Common myeloid progenitor, CD34-positive (primary cell): ENCODE data around the gene CEBPB.

Experiments used
- CTCF ChIA-PET: fragments of 350-600 bp; sonication (Branson Sonifier 250); formaldehyde crosslinking; loops from one replicate; lab custom pipeline; 2021; ENCODE audit warnings: antibody characterized with exemption; lab: Charles Lee
- POLR2A ChIA-PET: fragments of 350-600 bp; sonication (Branson Sonifier 250); formaldehyde crosslinking; loops from one replicate; lab custom pipeline; 2021; ENCODE audit warnings: antibody characterized with exemption; lab: Charles Lee
- DNase-seq, 3 donors: peaks; one replicate each; pipeline versions ENCODE4 v3.0.0 to v3.0.0-alpha.2; 2013
- H3K27ac ChIP-seq, 2 experiments: 1 replicate in 1 of 2; 2 replicates in 1 of 2; pipeline ENCODE4 v1.7.0; 2013; ENCODE audit warnings: inconsistent platforms in 2 of 2, low read length in 2 of 2, mild to moderate bottlenecking in 2 of 2, low read depth in 1 of 2, moderate library complexity in 1 of 2; ENCODE audit not compliant: severe bottlenecking in 2 of 2, insufficient read depth in 1 of 2, poor library complexity in 1 of 2
- H3K27me3 ChIP-seq, 5 experiments: replicated peaks in 2 of 5; 1 replicate in 3 of 5; 2 replicates in 2 of 5; pipeline versions ENCODE4 v1.6.1 to v1.7.0; 2013; ENCODE audit warnings: low read length in 4 of 5, mild to moderate bottlenecking in 2 of 5, moderate library complexity in 2 of 5, inconsistent platforms in 1 of 5; ENCODE audit not compliant: insufficient read depth in 5 of 5, control insufficient read depth in 4 of 5
- H3K36me3 ChIP-seq, 4 experiments: 1 replicate in 2 of 4; 2 replicates in 2 of 4; pipeline versions ENCODE4 v1.6.1 to v1.7.0; 2013; ENCODE audit warnings: low read length in 3 of 4, control low read depth in 1 of 4, mild to moderate bottlenecking in 1 of 4; ENCODE audit not compliant: control insufficient read depth in 4 of 4, insufficient read depth in 4 of 4
- H3K4me1 ChIP-seq, 4 experiments: 1 replicate in 3 of 4; 2 replicates in 1 of 4; pipeline versions ENCODE4 v1.6.1 to v1.7.1; 2013; ENCODE audit warnings: low read length in 3 of 4, mild to moderate bottlenecking in 3 of 4, control low read depth in 1 of 4, inconsistent platforms in 1 of 4, moderate library complexity in 1 of 4; ENCODE audit not compliant: control insufficient read depth in 4 of 4, insufficient read depth in 4 of 4; ENCODE audit errors: control extremely low read depth in 1 of 4
- H3K4me3 ChIP-seq, 7 experiments: 1 replicate in 4 of 7; 2 replicates in 3 of 7; pipeline versions ENCODE4 v1.5.1 to v1.7.0; 2013; ENCODE audit warnings: mild to moderate bottlenecking in 7 of 7, low read length in 6 of 7, moderate library complexity in 6 of 7, inconsistent platforms in 2 of 7, low read depth in 2 of 7, control low read depth in 1 of 7; ENCODE audit not compliant: insufficient read depth in 4 of 7, control insufficient read depth in 1 of 7; ENCODE audit errors: extremely low read depth in 1 of 7
- H3K9me3 ChIP-seq, 5 experiments: 1 replicate in 4 of 5; 2 replicates in 1 of 5; pipeline versions ENCODE4 v1.6.1 to v1.7.1; 2013; ENCODE audit warnings: low read length in 4 of 5, mild to moderate bottlenecking in 2 of 5, inconsistent platforms in 1 of 5, low read depth in 1 of 5, moderate library complexity in 1 of 5; ENCODE audit not compliant: control insufficient read depth in 4 of 5, insufficient read depth in 2 of 5; ENCODE audit errors: control extremely low read depth in 1 of 5
- WGBS: methylation state at CpG from one replicate; pipeline ENCODE4 v1.1.5; 2013; ENCODE audit not compliant: insufficient coverage; 5-methylcytosine and 5-hydroxymethylcytosine counted together

The CEBPB gene

GRCh38 chr20:50188879-50189680 is 1.6 kb upstream of the CEBPB start:
- no peak for DNase-seq
- ChIA-PET POLR2A (interaction anchor here (0.8 kb wide), 1 partner anchor 96 kb away, joined by 3 read pairs; no protein-coding TSS in a partner anchor), CTCF (interaction anchor here (0.8 to 14.7 kb wide), 22 partner anchors 10 to 395 kb away, joined by 3 to 262 read pairs (median 4); no protein-coding TSS in a partner anchor)
- 83% methylated on average over 11 of the region's 18 CpGs for WGBS
- Histone ChIP-seq H3K9me3 (no peaks in the 10 kb centered on the region), H3K27me3 (no peaks in the 10 kb centered on the region), H3K4me3 (no peak overlapping the region), H3K27ac (no peak overlapping the region), H3K36me3 (peaks cover 0 to 7% (median 1%) of the 10 kb centered on the region in 4 experiments), H3K4me1 (peaks cover 2 to 39% (median 30%) of the 10 kb centered on the region in 4 experiments)

GRCh38 chr20:50189681-50190250 is 864 bp upstream of the CEBPB start:
- WGBS = 66% methylated on average over 19 of the region's 29 CpGs
- H3K27me3 ChIP-seq = no peaks in the 10 kb centered on the region
- CTCF ChIA-PET = interaction anchor here (0.9 to 14.7 kb wide), 11 partner anchors 72 to 390 kb away, joined by 3 to 262 read pairs (median 4); no protein-coding TSS in a partner anchor
- peaks cover 2 to 46% (median 36%) of the 10 kb centered on the region in 4 experiments for H3K4me1 ChIP-seq
- peak overlapping the region in 1 of 2 experiments; percentile 91 for H3K27ac ChIP-seq
- H3K9me3 ChIP-seq = no peaks in the 10 kb centered on the region
- DNase-seq = peak in 2 of 3 donors; percentile 58 to 59
- peaks cover 0 to 14% (median 3%) of the 10 kb centered on the region in 4 experiments for H3K36me3 ChIP-seq
- POLR2A ChIA-PET = no interaction called here
- peak overlapping the region in 4 of 7 experiments; percentile 19 to 91 (median 59) for H3K4me3 ChIP-seq

- DNase-seq = peak in 2 of 3 donors; percentile 55 to 71
- H3K4me3 ChIP-seq = peak overlapping the region; percentile 79 to 91 (median 85)
- peaks cover 2 to 48% (median 39%) of the 10 kb centered on the region in 4 experiments for H3K4me1 ChIP-seq
- H3K36me3 ChIP-seq = peaks cover 0 to 15% (median 4%) of the 10 kb centered on the region in 4 experiments
- 0% methylated on average over 40 of the region's 69 CpGs for WGBS
- CTCF ChIA-PET = interaction anchor here (0.6 to 14.7 kb wide), 7 partner anchors 9 to 274 kb away, joined by 3 to 262 read pairs (median 3); no protein-coding TSS in a partner anchor
- POLR2A ChIA-PET = interaction anchor here (0.6 to 2.1 kb wide), 7 partner anchors 79 to 270 kb away, joined by 3 to 8 read pairs (median 3); no protein-coding TSS in a partner anchor
- H3K27me3 ChIP-seq = no peaks in the 10 kb centered on the region
- H3K27ac ChIP-seq = peak overlapping the region in 1 of 2 experiments; percentile 91
- H3K9me3 ChIP-seq = no peaks in the 10 kb centered on the region
These were observed 474 bp downstream of the CEBPB start for GRCh38 chr20:50191065-50191543.

- peak overlapping the region; percentile 66 to 91 for H3K27ac ChIP-seq
- H3K27me3 ChIP-seq = no peaks in the 10 kb centered on the region
- H3K9me3 ChIP-seq = no peaks in the 10 kb centered on the region
- peak; percentile 64 to 82 (median 75) for DNase-seq
- ChIA-PET CTCF (interaction anchor here (0.6 to 14.7 kb wide), 5 partner anchors 21 to 273 kb away, joined by 3 to 262 read pairs (median 4); no protein-coding TSS in a partner anchor), POLR2A (interaction anchor here (0.6 to 2.1 kb wide), 7 partner anchors 79 to 749 kb away, joined by 3 to 8 read pairs (median 3); no protein-coding TSS in a partner anchor)
- H3K4me1 ChIP-seq = peaks cover 2 to 46% (median 39%) of the 10 kb centered on the region in 4 experiments
- under 1% methylated on average over 65 of the region's 96 CpGs for WGBS
- peak overlapping the region; percentile 79 to 91 (median 85) for H3K4me3 ChIP-seq
- peaks cover 0 to 15% (median 4%) of the 10 kb centered on the region in 4 experiments for H3K36me3 ChIP-seq
These were observed 1.1 kb downstream of the CEBPB start for GRCh38 chr20:50191544-50192363.

GRCh38 chr20:50192364-50193198 is 2.0 kb downstream of the CEBPB start:
- H3K36me3 ChIP-seq = peaks cover 0 to 15% (median 4%) of the 10 kb centered on the region in 4 experiments
- H3K4me1 ChIP-seq = peaks cover 2 to 50% (median 39%) of the 10 kb centered on the region in 4 experiments
- 7% methylated on average over 17 of the region's 25 CpGs for WGBS
- H3K4me3 ChIP-seq = peak overlapping the region in 6 of 7 experiments; percentile 79 to 91 (median 86)
- no peaks in the 10 kb centered on the region for H3K27me3 ChIP-seq
- ChIA-PET POLR2A (interaction anchor here (0.6 to 2.1 kb wide), 3 partner anchors 78 to 748 kb away, joined by 3 to 8 read pairs (median 4); no protein-coding TSS in a partner anchor), CTCF (interaction anchor here (0.9 to 14.7 kb wide), 3 partner anchors 20 to 272 kb away, joined by 3 to 262 read pairs (median 7); no protein-coding TSS in a partner anchor)
- DNase-seq = peak; percentile 91 to 96 (median 94)
- H3K9me3 ChIP-seq = no peaks in the 10 kb centered on the region
- peak overlapping the region; percentile 50 to 91 for H3K27ac ChIP-seq
